ENCODE results near the gene BTG2.

DNA sequence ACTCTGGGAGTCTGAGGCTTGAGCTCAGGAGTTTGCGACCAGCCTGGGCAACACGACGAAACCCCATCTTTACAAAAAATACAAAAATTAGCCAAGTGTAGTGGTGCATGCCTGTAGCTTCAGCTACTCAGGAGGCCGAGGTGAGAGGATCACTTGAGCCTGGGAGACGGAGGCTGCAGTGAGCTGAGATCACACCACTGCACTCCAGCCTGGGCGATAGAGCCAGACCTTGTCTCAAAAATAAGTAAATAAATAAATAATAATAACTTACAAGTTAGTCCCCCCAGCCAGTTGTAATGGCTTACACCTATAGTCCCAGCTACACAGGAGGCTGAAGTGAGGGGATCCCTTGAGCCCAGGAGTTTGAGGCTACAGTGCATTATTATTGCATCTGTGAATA, 21.7 kb upstream of the BTG2 start:
- TF ChIP-seq, protein P1, sequence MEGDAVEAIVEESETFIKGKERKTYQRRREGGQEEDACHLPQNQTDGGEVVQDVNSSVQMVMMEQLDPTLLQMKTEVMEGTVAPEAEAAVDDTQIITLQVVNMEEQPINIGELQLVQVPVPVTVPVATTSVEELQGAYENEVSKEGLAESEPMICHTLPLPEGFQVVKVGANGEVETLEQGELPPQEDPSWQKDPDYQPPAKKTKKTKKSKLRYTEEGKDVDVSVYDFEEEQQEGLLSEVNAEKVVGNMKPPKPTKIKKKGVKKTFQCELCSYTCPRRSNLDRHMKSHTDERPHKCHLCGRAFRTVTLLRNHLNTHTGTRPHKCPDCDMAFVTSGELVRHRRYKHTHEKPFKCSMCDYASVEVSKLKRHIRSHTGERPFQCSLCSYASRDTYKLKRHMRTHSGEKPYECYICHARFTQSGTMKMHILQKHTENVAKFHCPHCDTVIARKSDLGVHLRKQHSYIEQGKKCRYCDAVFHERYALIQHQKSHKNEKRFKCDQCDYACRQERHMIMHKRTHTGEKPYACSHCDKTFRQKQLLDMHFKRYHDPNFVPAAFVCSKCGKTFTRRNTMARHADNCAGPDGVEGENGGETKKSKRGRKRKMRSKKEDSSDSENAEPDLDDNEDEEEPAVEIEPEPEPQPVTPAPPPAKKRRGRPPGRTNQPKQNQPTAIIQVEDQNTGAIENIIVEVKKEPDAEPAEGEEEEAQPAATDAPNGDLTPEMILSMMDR (IDR thresholded peaks at IDR 0.05; ENCODE audit: insufficient read depth, low read length, poor library complexity, severe bottlenecking): no peak
- TF ChIP-seq EZH2phosphoT487 (conservative IDR thresholded peaks at IDR 0.05; ENCODE audit: low read length): no peak
